MM.1S (cell line): Measurements from ENCODE around the gene CACNA1I.

Experiments used
- DNase-seq: peaks from one replicate; pipeline ENCODE4 v3.0.0-alpha.2; 2015
- H2AFZ ChIP-seq: fragments of 300-600 bp; sonication (generic); 2 replicates; pipeline ENCODE4 v1.6.0; 2016; ENCODE audit warnings: antibody characterized with exemption, low read length
- H3F3A ChIP-seq: fragments of 300-600 bp; sonication (generic); 2 replicates; pipeline ENCODE4 v1.6.1; 2016; ENCODE audit warnings: mild to moderate bottlenecking, antibody characterized with exemption, low read length, moderate library complexity, mixed read lengths; ENCODE audit not compliant: insufficient read depth
- H3K27ac ChIP-seq: fragments of 300-600 bp; sonication (generic); 2 replicates; pipeline ENCODE4 v1.5.1; 2016; ENCODE audit warnings: mild to moderate bottlenecking, low read length
- H3K27me3 ChIP-seq: fragments of 300-600 bp; sonication (generic); replicated peaks from 2 replicates; pipeline ENCODE4 v1.6.0; 2016; ENCODE audit warnings: low read length; ENCODE audit not compliant: insufficient read depth
- H3K36me3 ChIP-seq: fragments of 300-600 bp; sonication (generic); replicated peaks from 2 replicates; pipeline ENCODE4 v1.6.1; 2016; ENCODE audit warnings: mild to moderate bottlenecking, low read length, mixed read lengths; ENCODE audit not compliant: insufficient read depth
- H3K4me1 ChIP-seq: fragments of 300-600 bp; sonication (generic); 2 replicates; pipeline ENCODE4 v1.6.1; 2016; ENCODE audit warnings: low read length, mixed read lengths
- H3K4me2 ChIP-seq: fragments of 300-600 bp; sonication (generic); 2 replicates; pipeline ENCODE4 v1.6.0; 2016; ENCODE audit warnings: low read depth, low read length
- H3K4me3 ChIP-seq: fragments of 300-600 bp; sonication (generic); 2 replicates; pipeline ENCODE4 v1.5.1; 2016; ENCODE audit warnings: low read length, mixed read lengths
- H3K79me2 ChIP-seq: fragments of 300-600 bp; sonication (generic); 2 replicates; pipeline ENCODE4 v1.6.1; 2016; ENCODE audit warnings: mixed run types, low read length, mixed read lengths
- H3K9ac ChIP-seq: fragments of 300-600 bp; sonication (generic); 2 replicates; pipeline ENCODE4 v1.6.1; 2016; ENCODE audit warnings: low read length, mixed read lengths
- H3K9me2 ChIP-seq: fragments of 300-600 bp; sonication (generic); replicated peaks from 2 replicates; pipeline ENCODE4 v1.6.1; 2016; ENCODE audit warnings: mild to moderate bottlenecking, low read length, mixed read lengths; ENCODE audit not compliant: insufficient read depth
- H3K9me3 ChIP-seq: fragments of 300-600 bp; sonication (generic); replicated peaks from 2 replicates; pipeline ENCODE4 v1.6.1; 2016; ENCODE audit warnings: mild to moderate bottlenecking, low read length, mixed read lengths; ENCODE audit not compliant: insufficient read depth
- H4K20me1 ChIP-seq: fragments of 300-600 bp; sonication (generic); 2 replicates; pipeline ENCODE4 v1.6.1; 2016; ENCODE audit warnings: mild to moderate bottlenecking, low read length, moderate library complexity, mixed read lengths; ENCODE audit not compliant: insufficient read depth
- CTCF ChIP-seq: fragments of 300-600 bp; sonication (generic); IDR thresholded peaks from 2 replicates; pipeline ENCODE4 v1.5.1; 2016; ENCODE audit warnings: antibody characterized with exemption, low read length, mixed read lengths
- EZH2 ChIP-seq: fragments of 300-600 bp; sonication (generic); optimal IDR thresholded peaks from 2 replicates; pipeline ENCODE3; 2017; ENCODE audit warnings: low read depth, mild to moderate bottlenecking, antibody characterized with exemption, low read length, mixed read lengths
- EZH2phosphoT487 ChIP-seq: fragments of 300-600 bp; sonication (generic); IDR thresholded peaks from 2 replicates; pipeline ENCODE4 v1.6.1; 2018; ENCODE audit warnings: antibody characterized with exemption, low read length

The CACNA1I gene

GRCh38 chr22:39616051-39616450, 45.5 kb downstream of the CACNA1I start:
- Histone ChIP-seq H3K9me2 (no peaks in the 10 kb centered on the region), H3F3A (no peaks in the 10 kb centered on the region), H3K79me2 (no peaks in the 10 kb centered on the region), H3K4me2 (no peak overlapping the region), H3K27ac (no peak overlapping the region), H3K9ac (no peak overlapping the region), H3K36me3 (no peaks in the 10 kb centered on the region), H2AFZ (no peak overlapping the region), H3K4me3 (no peak overlapping the region), H3K9me3 (no peaks in the 10 kb centered on the region), H4K20me1 (no peaks in the 10 kb centered on the region), H3K4me1 (no peaks in the 10 kb centered on the region), H3K27me3 (peaks cover 55% of the 10 kb centered on the region)
- TF ChIP-seq CTCF (no peak), EZH2 (no peak), EZH2phosphoT487 (no peak)
- no peak for DNase-seq

GRCh38 chr22:39616781-39617180, 46.2 kb downstream of the CACNA1I start:
- no peaks in the 10 kb centered on the region for H3K4me1 ChIP-seq

GRCh38 chr22:39617342-39617741, 46.8 kb downstream of the CACNA1I start:
- Histone ChIP-seq H3K36me3 (no peaks in the 10 kb centered on the region), H3K4me3 (no peak overlapping the region), H3K27ac (no peak overlapping the region), H3K4me1 (no peaks in the 10 kb centered on the region), H3K9me2 (no peaks in the 10 kb centered on the region), H3F3A (no peaks in the 10 kb centered on the region), H3K79me2 (no peaks in the 10 kb centered on the region), H2AFZ (no peak overlapping the region), H3K4me2 (no peak overlapping the region), H3K9ac (no peak overlapping the region), H3K27me3 (peaks cover 50% of the 10 kb centered on the region), H4K20me1 (no peaks in the 10 kb centered on the region), H3K9me3 (no peaks in the 10 kb centered on the region)
- DNase-seq: no peak
- no peak for TF ChIP-seq CTCF
- TF ChIP-seq EZH2phosphoT487: no peak
- no peak for TF ChIP-seq EZH2

More at GRCh38 chr22:39616781-39617180, 46.2 kb downstream of the CACNA1I start:
- peaks cover 51% of the 10 kb centered on the region for H3K27me3 ChIP-seq
- TF ChIP-seq CTCF (no peak), EZH2 (no peak), EZH2phosphoT487 (no peak)
- no peaks in the 10 kb centered on the region for H4K20me1 ChIP-seq
- H3K9me3 ChIP-seq: no peaks in the 10 kb centered on the region
- H3K4me3 ChIP-seq: no peak overlapping the region
- H3K79me2 ChIP-seq: no peaks in the 10 kb centered on the region
- no peaks in the 10 kb centered on the region for H3F3A ChIP-seq
- H3K36me3 ChIP-seq: no peaks in the 10 kb centered on the region
- no peak overlapping the region for H3K4me2 ChIP-seq
- no peak for DNase-seq
- no peaks in the 10 kb centered on the region for H3K9me2 ChIP-seq
- no peak overlapping the region for H2AFZ ChIP-seq
- no peak overlapping the region for H3K27ac ChIP-seq
- H3K9ac ChIP-seq: no peak overlapping the region
